Colon (tissue), 2 donors: ENCODE data around the gene PSG5.
"Not testable (repeated sequence)": the region's sequence is repeated elsewhere in the genome, so short reads cannot be mapped to it uniquely, and the experiment has no call there.

Source experiments
- FAIRE-seq: peaks from 2 replicates; lab custom pipeline; 2012; peaks lifted over from hg19 to GRCh38; lab: Jason Lieb, UNC
- donor health status: control.
- donor health status: control.

The PSG5 gene

GRCh38 chr19:43181869-43182771, 4.2 kb downstream of the PSG5 start:
- FAIRE-seq = not testable (repeated sequence)

DNA sequence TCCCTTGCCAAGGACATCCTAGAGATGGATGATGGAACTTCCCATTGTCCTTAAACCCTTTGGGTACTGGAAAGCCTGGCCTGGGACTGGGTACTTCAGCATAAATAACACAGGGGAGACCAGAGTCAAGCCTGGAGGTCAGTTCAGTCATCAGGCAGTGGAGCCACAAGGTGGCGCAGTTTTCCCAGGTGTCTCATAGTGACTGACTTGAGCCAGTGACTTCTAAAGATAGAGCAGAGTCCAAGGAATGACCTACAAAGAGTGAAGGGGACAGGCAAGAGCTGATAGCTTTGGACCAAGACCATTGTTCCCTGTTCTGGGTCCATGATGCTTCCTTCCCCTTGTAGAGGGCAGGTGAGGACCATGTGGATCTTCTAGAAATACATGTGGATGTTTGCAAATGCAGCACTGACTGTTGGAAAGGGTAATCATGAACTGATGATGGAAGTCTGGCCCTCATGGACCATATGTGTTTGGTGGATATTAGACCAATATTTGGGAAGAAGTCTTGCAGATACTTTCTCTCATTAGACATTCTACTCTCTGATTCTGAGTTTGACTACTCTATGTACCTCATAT, 6.7 kb downstream of the PSG5 start:
- FAIRE-seq = not testable (repeated sequence)

DNA sequence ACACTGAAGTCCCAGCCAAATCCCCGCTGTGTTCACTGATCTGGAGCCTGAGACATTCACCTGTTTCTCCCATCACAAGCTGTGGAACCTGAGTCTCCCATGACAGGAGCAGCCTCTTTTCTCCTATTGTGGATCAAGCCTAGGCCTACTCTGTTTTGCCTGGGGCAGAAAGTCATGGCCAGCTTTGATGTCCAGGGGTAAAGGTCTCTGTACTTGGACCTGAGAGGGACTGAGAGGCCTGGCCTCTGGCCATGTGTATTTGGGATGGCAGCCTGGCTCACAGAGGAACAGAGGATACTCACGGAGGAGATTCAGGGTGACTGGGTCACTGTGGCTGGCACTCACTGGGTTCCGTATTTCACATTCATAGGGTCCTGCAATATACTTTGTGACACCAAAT, 7.8 kb downstream of the PSG5 start:
- FAIRE-seq = not testable (repeated sequence)

- FAIRE-seq = not testable (repeated sequence)
Measured at GRCh38 chr19:43165906-43166305, 20.4 kb downstream of the PSG5 start.

- not testable (repeated sequence) for FAIRE-seq
Measured at GRCh38 chr19:43163135-43163534, 23.2 kb downstream of the PSG5 start.

DNA sequence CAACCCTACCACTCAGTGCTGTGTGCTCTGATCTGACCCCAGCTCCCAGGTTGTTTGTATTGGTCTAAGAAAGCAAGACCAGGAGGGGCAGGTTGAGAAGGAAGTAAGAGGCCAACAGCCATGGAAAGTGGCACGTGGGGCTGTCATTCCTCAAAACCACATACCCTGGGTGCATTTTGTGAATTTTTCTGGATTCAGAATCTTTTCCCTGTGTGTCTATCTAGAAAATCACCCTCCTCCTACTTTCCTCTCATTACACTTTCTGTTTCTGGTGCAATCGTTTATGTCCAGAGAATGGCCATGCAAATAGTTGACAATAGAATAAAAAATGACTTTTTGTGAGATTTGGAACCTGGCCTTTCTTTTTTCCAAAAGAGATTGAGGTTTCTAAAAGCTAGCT, 24.1 kb downstream of the PSG5 start:
- not testable (repeated sequence) for FAIRE-seq

- FAIRE-seq = no peak
Measured at GRCh38 chr19:43152214-43152613, 34.1 kb downstream of the PSG5 start.

DNA sequence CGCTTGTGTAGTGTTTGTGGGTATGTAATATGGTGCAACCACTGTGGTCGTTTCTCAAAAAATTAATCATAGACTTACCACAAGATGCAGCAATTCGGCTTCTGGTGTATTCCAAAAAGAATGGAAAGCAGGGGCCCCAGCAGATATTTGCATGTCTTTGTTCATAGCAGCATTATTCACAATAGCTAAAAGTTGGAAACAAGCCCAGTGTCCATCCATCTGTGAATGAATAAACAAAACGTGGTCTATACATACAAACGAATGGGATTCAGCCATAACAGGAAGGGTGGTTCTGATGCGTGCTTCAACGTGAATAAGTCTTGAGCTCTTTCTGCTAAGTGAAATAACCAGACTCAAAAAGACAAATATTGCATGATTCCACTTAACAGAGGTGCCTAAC, 36.5 kb downstream of the PSG5 start:
- FAIRE-seq = not testable (repeated sequence)

- no peak for FAIRE-seq
Measured at GRCh38 chr19:43148233-43148632, 38.1 kb downstream of the PSG5 start.

GRCh38 chr19:43141763-43142162, 44.6 kb downstream of the PSG5 start:
- not testable (repeated sequence) for FAIRE-seq

DNA sequence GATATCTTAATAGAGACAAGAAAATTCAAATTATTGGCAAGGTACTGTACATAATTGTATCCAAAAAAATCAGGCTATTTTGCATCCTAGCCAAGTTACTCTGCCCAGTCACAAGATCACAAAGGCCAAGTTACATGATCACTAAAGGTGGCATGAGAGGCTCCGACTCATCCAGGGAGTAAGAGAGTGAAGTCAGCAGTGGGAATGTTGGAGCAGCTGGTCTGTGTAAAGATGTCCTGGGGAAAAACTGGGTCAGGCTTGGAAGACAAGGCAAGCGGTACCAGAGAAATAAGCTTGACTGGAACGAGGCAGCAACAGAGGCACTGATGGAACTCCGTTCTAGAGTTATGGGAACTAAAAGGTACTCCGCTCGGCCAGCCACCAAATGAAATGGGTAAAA, 53.6 kb downstream of the PSG5 start:
- no peak for FAIRE-seq

DNA sequence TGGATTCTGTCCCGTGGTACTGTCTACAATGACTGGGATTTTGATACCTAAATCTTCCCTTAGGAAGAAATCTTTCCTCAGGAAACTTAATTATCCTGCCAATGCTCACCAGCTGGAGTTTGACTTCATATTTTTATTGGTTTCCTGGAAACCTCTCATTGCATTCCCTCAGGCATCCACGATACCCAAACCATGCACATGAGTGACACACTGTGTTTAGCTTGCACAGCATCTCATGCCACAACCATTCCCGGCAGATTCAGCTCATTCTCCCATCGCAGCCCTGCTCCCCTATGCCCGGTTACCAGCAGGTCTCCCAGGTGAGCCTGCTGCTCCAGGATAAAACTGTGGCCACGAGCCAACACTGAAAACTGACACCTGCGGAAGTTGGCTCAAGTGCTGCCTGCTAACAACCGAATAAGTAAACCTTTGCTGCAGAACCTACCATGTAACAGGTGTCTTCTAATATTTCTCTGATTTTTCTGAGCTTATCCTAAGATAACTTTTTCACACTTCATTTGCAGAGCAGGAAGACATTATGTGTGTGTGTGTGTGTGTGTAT, 55.0 kb downstream of the PSG5 start:
- not testable (repeated sequence) for FAIRE-seq

DNA sequence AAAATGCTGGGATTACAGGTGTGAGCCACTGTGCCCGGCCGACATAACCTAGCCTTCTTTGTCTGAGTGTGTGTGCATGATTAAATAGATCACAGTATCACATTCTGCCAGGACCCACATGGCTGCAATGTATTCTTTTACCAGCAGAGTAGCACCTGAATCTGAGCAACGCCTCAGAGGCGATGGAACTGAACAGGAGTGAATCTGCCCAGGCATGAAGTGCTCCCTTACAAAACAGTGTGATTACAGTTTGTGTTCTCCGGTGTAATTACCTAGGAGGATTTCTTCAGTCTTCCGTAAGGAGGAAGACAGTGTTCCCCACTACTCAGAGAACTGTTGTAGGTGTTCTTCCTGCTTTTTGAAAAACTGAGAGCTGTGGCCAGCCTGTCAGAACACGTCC, 57.1 kb downstream of the PSG5 start:
- not testable (repeated sequence) for FAIRE-seq

GRCh38 chr19:43127336-43127735, 59.0 kb downstream of the PSG5 start:
- FAIRE-seq = not testable (repeated sequence)

DNA sequence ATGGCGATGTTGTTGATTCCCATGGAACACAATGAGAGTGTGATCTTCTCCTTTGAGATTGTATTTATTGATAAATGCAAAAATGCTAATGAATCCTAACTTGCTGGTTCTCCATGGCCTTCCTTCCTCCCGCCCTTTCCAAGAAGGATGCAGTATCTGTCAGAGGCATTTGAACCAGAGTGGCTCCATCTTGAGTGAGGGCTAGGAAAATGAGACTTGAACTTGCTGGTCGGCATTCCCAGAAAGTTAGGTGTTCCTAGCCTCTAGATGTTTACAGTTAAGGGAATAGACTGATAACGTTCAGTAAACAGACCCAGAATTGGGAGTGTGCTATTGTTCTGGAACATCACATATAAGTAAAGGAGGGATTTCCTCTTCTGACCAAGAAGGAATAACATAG, 59.6 kb downstream of the PSG5 start:
- FAIRE-seq = no peak

DNA sequence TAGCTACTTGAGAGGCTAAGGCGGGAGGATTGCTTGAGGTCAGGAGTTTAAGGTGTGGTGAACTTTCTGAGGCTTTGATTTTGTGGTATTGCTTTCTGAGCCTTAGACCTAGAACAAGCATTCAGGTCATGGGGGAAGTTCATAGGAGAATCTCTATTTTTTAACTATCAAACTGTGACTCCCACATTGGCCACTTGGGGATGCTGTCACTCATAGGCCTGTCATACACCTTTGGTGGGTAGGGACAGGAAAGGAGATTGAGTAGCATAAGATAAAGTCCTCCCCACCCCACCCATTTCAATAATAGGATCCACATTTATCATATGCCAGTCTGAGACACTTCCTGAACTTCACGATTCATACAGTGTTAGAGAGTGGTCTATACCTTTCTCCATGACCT, 62.0 kb downstream of the PSG5 start:
- FAIRE-seq = no peak

DNA sequence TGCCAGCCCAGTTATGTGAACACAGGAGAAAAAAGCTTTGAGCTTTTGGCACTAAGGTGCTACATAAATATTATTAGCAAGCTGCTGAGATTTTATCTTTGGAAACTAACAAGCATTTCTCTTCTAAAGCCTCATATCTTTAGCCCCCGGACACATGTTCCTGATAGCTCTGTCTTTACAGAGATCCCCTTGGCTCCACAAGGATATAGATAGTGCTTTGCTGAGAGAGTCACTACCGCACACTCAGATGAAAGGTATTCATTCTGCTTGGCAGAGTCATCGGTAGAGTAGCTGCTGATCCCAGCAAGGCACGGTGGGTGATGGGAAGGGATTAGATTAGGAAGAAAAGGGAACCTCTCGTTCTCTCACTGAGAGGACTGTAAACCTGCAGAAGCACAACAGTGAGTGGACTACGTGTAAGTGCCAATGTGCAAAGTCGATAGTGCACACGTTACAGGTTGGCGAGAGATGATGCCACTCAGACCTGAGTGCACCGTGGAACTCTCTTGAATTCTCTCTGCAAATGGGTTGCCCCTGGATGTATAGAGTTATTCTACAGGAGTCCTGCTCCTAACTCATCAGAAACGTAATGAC, 65.8 kb downstream of the PSG5 start:
- FAIRE-seq = not testable (repeated sequence)

DNA sequence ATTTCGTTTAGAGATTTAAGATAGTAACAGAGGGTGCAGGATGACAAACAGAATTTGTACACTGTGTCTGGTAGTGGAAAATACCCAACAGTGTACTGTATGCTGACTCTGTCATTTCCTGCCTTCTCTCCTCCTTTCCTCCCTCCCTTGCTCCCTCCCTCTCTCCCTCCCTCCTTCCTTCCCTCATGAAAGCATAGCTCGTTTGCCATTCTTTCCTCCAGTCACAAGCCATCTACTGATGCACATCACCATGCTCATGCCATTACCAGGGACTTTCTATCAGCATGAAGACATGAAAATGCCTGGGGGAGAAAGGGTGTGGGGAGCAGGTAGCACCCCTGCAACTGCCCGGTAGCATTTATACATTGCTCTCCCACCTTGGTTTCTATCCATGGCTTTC, 66.8 kb downstream of the PSG5 start:
- not testable (repeated sequence) for FAIRE-seq
